H9 (cell line): Measurements from ENCODE around the gene CCDC169. TPM values are rescaled to one million over a fixed set of nuclear protein-coding genes. Genes with fewer than 3 reads are reported as not detected.

ENCODE experiments used
- DNase-seq: peaks from one replicate; pipeline ENCODE4 v3.0.0-alpha.2; 2017
- H2AFZ ChIP-seq: one replicate; pipeline ENCODE4 v1.6.1; 2013; ENCODE audit warnings: mild to moderate bottlenecking, low read length, control low read depth, moderate library complexity
- H2AK5ac ChIP-seq: 2 replicates; pipeline ENCODE4 v1.6.1; 2013; ENCODE audit warnings: low read length, control low read depth, mixed read lengths; ENCODE audit not compliant: insufficient read length
- H2BK120ac ChIP-seq: one replicate; pipeline ENCODE4 v1.6.1; 2013; ENCODE audit warnings: low read depth, mild to moderate bottlenecking, low read length, control low read depth, inconsistent platforms; ENCODE audit not compliant: poor library complexity, severe bottlenecking
- H2BK12ac ChIP-seq: 2 replicates; pipeline ENCODE4 v1.6.1; 2013; ENCODE audit warnings: low read length, control low read depth, mixed read lengths, low read depth; ENCODE audit not compliant: insufficient read length
- H2BK15ac ChIP-seq: 2 replicates; pipeline ENCODE4 v1.6.1; 2013; ENCODE audit warnings: low read depth, low read length, control low read depth
- H2BK20ac ChIP-seq: one replicate; pipeline ENCODE4 v1.6.1; 2013; ENCODE audit warnings: low read depth, mild to moderate bottlenecking, low read length, control low read depth, inconsistent platforms; ENCODE audit not compliant: poor library complexity, severe bottlenecking
- H2BK5ac ChIP-seq: 2 replicates; pipeline ENCODE4 v1.6.1; 2013; ENCODE audit warnings: low read length, control low read depth, mixed read lengths; ENCODE audit not compliant: insufficient read length
- H3K14ac ChIP-seq: 2 replicates; pipeline ENCODE4 v1.6.1; 2013; ENCODE audit warnings: low read length, control low read depth; ENCODE audit not compliant: insufficient read depth
- H3K18ac ChIP-seq: 2 replicates; pipeline ENCODE4 v1.6.1; 2013; ENCODE audit warnings: low read depth, mild to moderate bottlenecking, mixed read lengths, low read length, control low read depth; ENCODE audit not compliant: insufficient read length
- H3K23ac ChIP-seq: 2 replicates; pipeline ENCODE4 v1.6.1; 2013; ENCODE audit warnings: low read length, control low read depth, mixed read lengths, low read depth; ENCODE audit not compliant: insufficient read length
- H3K23me2 ChIP-seq: 2 replicates; pipeline ENCODE4 v1.6.1; 2013; ENCODE audit warnings: low read depth, mild to moderate bottlenecking, mixed read lengths, low read length, control low read depth; ENCODE audit not compliant: insufficient read length, poor library complexity, severe bottlenecking
- H3K27ac ChIP-seq: 2 replicates; pipeline ENCODE4 v1.5.1; 2013; ENCODE audit warnings: low read length, control low read depth, mixed read lengths, low read depth; ENCODE audit not compliant: insufficient read length
- H3K27me3 ChIP-seq: 2 replicates; pipeline ENCODE4 v1.6.1; 2013; ENCODE audit warnings: low read length, control low read depth, inconsistent platforms; ENCODE audit not compliant: insufficient read depth
- H3K4ac ChIP-seq: 2 replicates; pipeline ENCODE4 v1.6.1; 2013; ENCODE audit warnings: low read depth, mild to moderate bottlenecking, control low read depth, inconsistent platforms, low read length, moderate library complexity
- H3K4me1 ChIP-seq: 2 replicates; pipeline ENCODE4 v1.6.1; 2013; ENCODE audit warnings: low read length, control low read depth, inconsistent platforms; ENCODE audit not compliant: insufficient read depth
- H3K4me2 ChIP-seq: 2 replicates; pipeline ENCODE4 v1.6.1; 2013; ENCODE audit warnings: low read length, control low read depth, mixed read lengths; ENCODE audit not compliant: insufficient read length, insufficient read depth
- H3K56ac ChIP-seq: 2 replicates; pipeline ENCODE4 v1.6.1; 2013; ENCODE audit warnings: low read depth, mild to moderate bottlenecking, mixed read lengths, low read length, control low read depth; ENCODE audit not compliant: insufficient read length
- H3K79me1 ChIP-seq: 2 replicates; pipeline ENCODE4 v1.6.1; 2013; ENCODE audit warnings: low read depth, mild to moderate bottlenecking, moderate library complexity, low read length, control low read depth, inconsistent platforms; ENCODE audit not compliant: insufficient read depth, poor library complexity, severe bottlenecking
- H3K79me2 ChIP-seq: 2 replicates; pipeline ENCODE4 v1.6.1; 2013; ENCODE audit warnings: low read length, control low read depth, inconsistent platforms; ENCODE audit not compliant: insufficient read depth
- H3K9ac ChIP-seq: 2 replicates; pipeline ENCODE4 v1.6.1; 2013; ENCODE audit warnings: low read length, control low read depth, mixed read lengths; ENCODE audit not compliant: insufficient read length; ENCODE audit errors: extremely low read depth
- H3K9me3 ChIP-seq: one replicate; pipeline ENCODE4 v1.6.1; 2013; ENCODE audit warnings: low read depth, low read length, inconsistent platforms; ENCODE audit not compliant: control insufficient read depth
- H3T11ph ChIP-seq: one replicate; pipeline ENCODE4 v1.6.1; 2013; ENCODE audit warnings: mild to moderate bottlenecking, low read length, control low read depth, inconsistent platforms
- H4K20me1 ChIP-seq: one replicate; pipeline ENCODE4 v1.6.1; 2013; ENCODE audit not compliant: control insufficient read depth, insufficient read length, insufficient read depth
- H4K5ac ChIP-seq: 2 replicates; pipeline ENCODE4 v1.6.1; 2013; ENCODE audit warnings: low read depth, mild to moderate bottlenecking, mixed read lengths, low read length, control low read depth; ENCODE audit not compliant: insufficient read length
- H4K8ac ChIP-seq: replicated peaks from 2 replicates; pipeline ENCODE4 v1.6.1; 2013; ENCODE audit warnings: low read length, control low read depth, mixed read lengths, low read depth; ENCODE audit not compliant: insufficient read length
- H4K91ac ChIP-seq: 2 replicates; pipeline ENCODE4 v1.6.1; 2013; ENCODE audit warnings: low read depth, mild to moderate bottlenecking, moderate library complexity, mixed read lengths, low read length, control low read depth; ENCODE audit not compliant: insufficient read length
- H3K27ac Mint-ChIP-seq, 3 experiments: 2 replicates in 2 of 3; 3 replicates in 1 of 3; pipeline ENCODE4 v1.8.0; 2020 to 2021; ENCODE audit warnings: mixed read lengths in 3 of 3, mild to moderate bottlenecking in 1 of 3, moderate library complexity in 1 of 3
- H3K27me3 Mint-ChIP-seq: 2 replicates; pipeline ENCODE4 v1.8.0; 2021; ENCODE audit warnings: low read depth, mild to moderate bottlenecking, moderate library complexity, mixed read lengths
- H3K36me3 Mint-ChIP-seq, 3 experiments: 2 replicates in 2 of 3; 3 replicates in 1 of 3; pipeline ENCODE4 v1.8.0; 2020 to 2021; ENCODE audit warnings: low read depth in 3 of 3, mixed read lengths in 3 of 3; ENCODE audit not compliant: insufficient read depth in 1 of 3
- H3K4me1 Mint-ChIP-seq, 2 experiments: 2 replicates each; pipeline ENCODE4 v1.8.0; 2020; ENCODE audit warnings: mixed read lengths in 2 of 2
- H3K4me3 Mint-ChIP-seq, 2 experiments: 2 replicates in 1 of 2; 3 replicates in 1 of 2; pipeline ENCODE4 v1.8.0; 2020 to 2021; ENCODE audit warnings: mild to moderate bottlenecking in 2 of 2, mixed read lengths in 2 of 2, moderate library complexity in 1 of 2
- H3K9me3 Mint-ChIP-seq, 2 experiments: 2 replicates in 1 of 2; 3 replicates in 1 of 2; pipeline ENCODE4 v1.8.0; 2020; ENCODE audit warnings: mild to moderate bottlenecking in 2 of 2, mixed read lengths in 2 of 2, moderate library complexity in 1 of 2
- WGBS: extraction: QIAGEN DNeasy Blood & Tissue Kit; methylation state at CpG from one replicate; pipeline ENCODE4 v1.1.7; 2013; ENCODE audit warnings: missing lambda C conversion rate, low lambda C conversion rate, mixed read lengths; ENCODE audit not compliant: insufficient read length; ENCODE audit errors: extremely low coverage; 5-methylcytosine and 5-hydroxymethylcytosine counted together
- total RNA-seq: library from RNA; stranded (reverse); gene quantifications from 2 replicates; pipeline ENCODE4 v1.2.1, GENCODE V29; 2021
- TF ChIP-seq, protein P1 (sequence below): fragments of 200-600 bp; sonication (generic); conservative IDR thresholded peaks from 3 replicates; pipeline ENCODE4 v1.8.0; 2021; ENCODE audit warnings: antibody characterized with exemption, mild to moderate bottlenecking

CCDC169 gene
- total RNA-seq, 1 experiment from 2014 or later = 19.1 TPM

DNA sequence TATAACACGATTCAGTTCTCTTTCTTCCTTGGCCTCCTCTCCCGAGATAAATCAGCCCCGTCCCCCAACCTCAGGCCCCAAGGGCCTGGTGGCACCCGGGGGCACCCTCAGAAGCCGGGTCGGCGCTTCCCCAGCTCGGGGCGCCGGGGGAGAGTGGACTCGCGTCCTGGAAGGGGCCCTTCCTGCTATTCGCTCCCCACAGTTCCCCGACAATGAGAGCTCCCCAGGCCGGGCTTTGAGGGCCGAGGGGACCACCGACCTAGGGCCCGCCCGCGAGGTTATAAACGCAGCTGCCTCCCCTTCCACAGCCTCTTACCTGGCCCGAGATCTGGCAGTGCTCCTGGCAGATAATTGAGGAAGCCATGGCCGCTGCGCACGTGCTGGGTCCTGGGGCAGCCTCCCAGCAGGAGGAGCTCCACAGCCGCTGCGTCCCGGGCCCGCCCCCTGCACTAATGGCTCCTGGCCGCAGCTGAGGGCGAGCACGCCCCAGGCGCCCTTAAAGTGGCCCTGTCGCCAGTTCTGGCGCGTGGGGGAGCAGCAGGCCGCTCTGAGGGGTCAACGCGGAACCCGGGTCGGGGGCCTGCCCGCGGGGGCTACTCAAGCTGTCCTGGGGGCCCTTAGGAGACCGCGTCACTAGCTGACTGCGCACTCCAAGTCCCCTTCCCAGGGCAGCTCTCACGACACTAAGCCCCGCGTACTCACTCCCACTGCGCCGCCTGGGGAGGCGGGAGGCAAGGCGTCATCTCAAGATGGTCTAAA is 83.3 kb downstream of the CCDC169 start, which contains the start of gene SOHLH2:
SOHLH2 (minus strand) TSS at position 394 of the 759 bp plus-strand sequence; CDS start at position 364, 30 bp downstream.
- TF ChIP-seq, protein P1, sequence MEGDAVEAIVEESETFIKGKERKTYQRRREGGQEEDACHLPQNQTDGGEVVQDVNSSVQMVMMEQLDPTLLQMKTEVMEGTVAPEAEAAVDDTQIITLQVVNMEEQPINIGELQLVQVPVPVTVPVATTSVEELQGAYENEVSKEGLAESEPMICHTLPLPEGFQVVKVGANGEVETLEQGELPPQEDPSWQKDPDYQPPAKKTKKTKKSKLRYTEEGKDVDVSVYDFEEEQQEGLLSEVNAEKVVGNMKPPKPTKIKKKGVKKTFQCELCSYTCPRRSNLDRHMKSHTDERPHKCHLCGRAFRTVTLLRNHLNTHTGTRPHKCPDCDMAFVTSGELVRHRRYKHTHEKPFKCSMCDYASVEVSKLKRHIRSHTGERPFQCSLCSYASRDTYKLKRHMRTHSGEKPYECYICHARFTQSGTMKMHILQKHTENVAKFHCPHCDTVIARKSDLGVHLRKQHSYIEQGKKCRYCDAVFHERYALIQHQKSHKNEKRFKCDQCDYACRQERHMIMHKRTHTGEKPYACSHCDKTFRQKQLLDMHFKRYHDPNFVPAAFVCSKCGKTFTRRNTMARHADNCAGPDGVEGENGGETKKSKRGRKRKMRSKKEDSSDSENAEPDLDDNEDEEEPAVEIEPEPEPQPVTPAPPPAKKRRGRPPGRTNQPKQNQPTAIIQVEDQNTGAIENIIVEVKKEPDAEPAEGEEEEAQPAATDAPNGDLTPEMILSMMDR = no peak
- no peak for DNase-seq

More for the DNA sequence above, 83.3 kb downstream of the CCDC169 start, which contains the start of gene SOHLH2:
- Histone ChIP-seq H3K9ac (no peak within 1 kb of the TSS), H3K23me2 (no peaks in the 10 kb centered on the region), H2BK20ac (no peak within 1 kb of the TSS), H4K5ac (no peak within 1 kb of the TSS), H4K20me1 (no peaks in the 10 kb centered on the region), H2AK5ac (no peak within 1 kb of the TSS), H4K8ac (no peak within 1 kb of the TSS), H3K4me2 (no peak within 1 kb of the TSS), H3K79me2 (no peaks in the 10 kb centered on the region), H3K4ac (no peak within 1 kb of the TSS), H3K14ac (no peak within 1 kb of the TSS), H2BK120ac (no peak within 1 kb of the TSS), H2AFZ (no peak within 1 kb of the TSS), H3K79me1 (no peaks in the 10 kb centered on the region), H3T11ph (no peak within 1 kb of the TSS), H2BK5ac (no peak within 1 kb of the TSS), H2BK15ac (no peak within 1 kb of the TSS), H3K56ac (no peak within 1 kb of the TSS), H3K27ac (no peak within 1 kb of the TSS), H3K23ac (no peak within 1 kb of the TSS), H2BK12ac (no peak within 1 kb of the TSS), H3K9me3 (no peaks in the 10 kb centered on the region), H3K27me3 (no peaks in the 10 kb centered on the region), H3K18ac (no peak within 1 kb of the TSS), H3K4me1 (peaks cover 7% of the 10 kb centered on the region; the same call in 1 of the 2 replicates), H4K91ac (no peak within 1 kb of the TSS)
- Mint-ChIP-seq H3K27me3 (no peaks in the 10 kb centered on the region), H3K36me3 (peaks cover 0 to 18% (median 7%) of the 10 kb centered on the region in 3 experiments; a peak in 5 of 7 replicates), H3K4me1 (peaks cover 24 to 27% of the 10 kb centered on the region in 2 experiments), H3K4me3 (no peak within 1 kb of the TSS), H3K9me3 (peaks cover 2 to 14% of the 10 kb centered on the region in 2 experiments; a peak in 4 of 5 replicates), H3K27ac (no peak within 1 kb of the TSS; a peak in 1 of 7 replicates)
- no CpG with 5 or more reads among the region's 53 CpGs for WGBS
